T-helper 22 cell (primary cell): ENCODE measurements around the gene CYB561A3.
"Not testable (repeated sequence)": the region's sequence is repeated elsewhere in the genome, so short reads cannot be mapped to it uniquely, and the experiment has no call there.

Source experiments
- DNase-seq: peaks from one replicate; pipeline ENCODE4 v3.0.0-alpha.2; 2020; ENCODE audit warnings: low read depth

The CYB561A3 gene, protein sequence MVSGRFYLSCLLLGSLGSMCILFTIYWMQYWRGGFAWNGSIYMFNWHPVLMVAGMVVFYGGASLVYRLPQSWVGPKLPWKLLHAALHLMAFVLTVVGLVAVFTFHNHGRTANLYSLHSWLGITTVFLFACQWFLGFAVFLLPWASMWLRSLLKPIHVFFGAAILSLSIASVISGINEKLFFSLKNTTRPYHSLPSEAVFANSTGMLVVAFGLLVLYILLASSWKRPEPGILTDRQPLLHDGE

GRCh38 chr11:61361741-61362541 lies at the start of gene CYB561A3, which contains the start of gene TMEM138:
TSS of gene CYB561A3 (minus strand) at chr11:61361882. CDS start at chr11:61356713, 5,169 bp downstream.
TSS of gene TMEM138 (plus strand) at chr11:61362374. CDS start at chr11:61364391, 2,017 bp downstream.
- DNase-seq, result peak; percentile 78

GRCh38 chr11:61406991-61407728 lies 45.5 kb upstream of the CYB561A3 start:
- no peak for DNase-seq

DNA sequence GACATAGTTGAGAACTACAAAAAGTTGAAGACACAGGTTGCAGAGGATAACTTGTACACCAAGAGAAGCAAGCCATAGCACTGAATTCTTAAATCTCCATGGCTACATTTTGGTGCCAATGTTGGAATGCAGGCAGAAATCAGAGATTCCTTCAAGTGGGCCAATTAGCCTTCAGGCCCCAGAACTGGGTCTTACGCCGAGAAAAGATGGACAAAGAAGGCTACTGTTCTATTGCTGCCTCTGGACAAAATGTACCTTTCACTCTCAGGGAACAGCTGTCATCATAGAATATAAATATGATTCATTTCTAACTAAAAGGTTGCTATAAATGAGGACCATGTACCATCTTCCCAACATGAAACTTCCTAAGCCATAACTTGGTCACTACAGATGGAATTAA lies 44.4 kb upstream of the CYB561A3 start:
- DNase-seq, result no peak

GRCh38 chr11:61404641-61405040 lies 43.0 kb upstream of the CYB561A3 start:
- no peak for DNase-seq

DNA sequence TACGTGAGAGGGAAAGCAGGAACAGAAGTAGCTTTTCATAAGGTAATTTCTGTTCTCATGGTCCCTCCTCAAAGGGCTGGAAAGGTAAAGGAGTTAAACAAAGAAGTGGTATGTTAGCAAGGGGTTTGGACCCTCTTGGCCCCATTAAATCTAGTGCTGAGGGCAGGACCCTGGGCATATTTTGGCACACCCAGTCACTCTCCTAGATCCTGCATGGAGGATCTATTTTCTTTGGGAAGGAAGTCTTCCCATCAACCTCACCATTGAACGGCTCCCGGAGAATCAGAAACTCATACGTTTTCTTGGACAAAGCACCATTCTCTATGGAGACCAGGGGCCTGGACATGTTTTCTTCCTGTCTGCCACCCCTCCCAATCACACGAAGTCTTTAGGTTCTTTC lies 42.4 kb upstream of the CYB561A3 start:
- DNase-seq, result no peak

- DNase-seq, result no peak
These were observed 42.0 kb upstream of the CYB561A3 start for GRCh38 chr11:61403658-61404057.

DNA sequence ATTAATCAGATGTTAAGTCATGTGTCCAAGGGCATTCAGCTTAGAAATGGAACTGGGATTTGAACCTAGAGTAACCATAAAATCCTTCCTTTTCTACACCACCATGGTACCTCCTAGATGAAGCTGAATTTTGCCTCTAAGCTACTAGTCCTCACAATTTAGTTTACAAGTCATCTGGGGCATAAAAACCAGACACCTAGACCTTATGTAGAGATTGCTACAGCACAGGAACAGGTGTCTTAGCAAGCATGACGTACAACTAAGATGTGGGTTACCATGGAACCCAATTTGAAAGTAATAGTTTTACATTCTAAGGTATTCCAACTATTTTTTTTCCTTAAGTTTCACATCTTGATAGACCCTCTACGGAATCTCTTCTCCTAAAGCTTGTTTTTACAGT lies 39.9 kb upstream of the CYB561A3 start:
- DNase-seq, result no peak

DNA sequence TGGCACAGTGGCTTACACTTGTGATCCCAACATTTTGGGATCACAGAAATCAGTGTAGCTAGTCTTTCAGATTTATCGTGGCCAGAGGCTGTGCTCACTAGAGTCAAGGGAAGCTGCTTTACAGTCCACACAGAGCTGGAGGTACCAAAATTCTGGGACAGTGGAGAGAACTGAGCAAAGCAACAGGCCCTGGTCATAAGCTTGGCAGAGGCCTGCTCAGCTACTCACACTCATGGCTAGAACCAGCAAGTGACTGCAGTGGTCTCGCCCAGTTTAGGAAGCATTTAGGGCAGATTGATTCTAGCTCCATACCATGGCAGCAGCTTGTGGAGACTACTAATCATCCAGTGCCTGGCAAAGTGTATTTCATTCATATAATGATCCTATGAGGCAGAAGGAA lies 39.5 kb upstream of the CYB561A3 start:
- DNase-seq, result no peak

DNA sequence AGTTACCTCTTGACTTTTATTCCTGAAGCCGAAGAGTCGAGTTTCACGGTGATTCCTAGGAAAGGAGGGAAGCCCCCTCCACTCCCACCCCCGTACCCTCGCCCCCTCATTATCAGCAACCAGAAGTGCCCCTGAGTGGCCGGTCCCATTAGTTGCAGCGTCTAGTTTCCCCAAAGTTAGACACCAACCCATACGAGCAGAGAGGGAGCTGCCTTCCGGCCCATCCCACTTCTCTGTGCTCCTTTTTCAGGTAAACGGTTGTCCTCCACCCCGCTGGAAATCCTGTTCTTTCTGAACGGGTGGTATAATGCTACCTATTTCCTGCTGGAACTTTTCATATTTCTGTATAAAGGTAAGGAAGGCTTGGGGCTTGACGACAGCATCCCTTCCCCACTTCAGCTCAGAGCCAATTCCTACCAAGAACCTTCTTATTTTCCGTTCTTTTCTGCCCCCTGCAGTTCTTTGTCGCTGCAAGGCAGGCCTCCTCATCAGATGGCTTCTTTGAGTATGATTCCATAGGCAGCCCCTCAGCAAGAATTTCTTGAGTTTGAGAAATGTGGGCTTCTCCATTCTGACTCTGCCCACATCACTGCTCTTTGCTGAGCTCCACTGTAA lies 31.4 kb upstream of the CYB561A3 start:
- no peak for DNase-seq

DNA sequence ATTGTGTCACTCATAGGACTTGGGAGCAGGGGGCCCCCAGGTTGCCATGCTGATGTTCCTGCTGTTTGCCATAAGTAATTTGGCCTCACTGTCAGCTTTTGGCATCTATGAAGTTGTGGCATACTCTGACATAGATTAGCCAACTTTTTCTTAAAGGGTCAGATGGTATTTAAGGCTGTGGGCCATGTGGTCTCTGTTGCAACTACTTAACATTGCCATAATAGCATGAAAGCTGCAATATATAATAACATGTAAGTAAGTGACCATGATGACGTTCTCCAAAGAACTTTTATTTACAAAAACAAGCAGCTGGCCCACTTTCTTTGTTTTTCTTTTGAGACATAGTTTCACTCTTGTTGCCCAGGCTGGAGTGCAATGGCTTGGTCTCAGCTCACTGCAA lies 28.5 kb upstream of the CYB561A3 start:
- DNase-seq, result no peak

DNA sequence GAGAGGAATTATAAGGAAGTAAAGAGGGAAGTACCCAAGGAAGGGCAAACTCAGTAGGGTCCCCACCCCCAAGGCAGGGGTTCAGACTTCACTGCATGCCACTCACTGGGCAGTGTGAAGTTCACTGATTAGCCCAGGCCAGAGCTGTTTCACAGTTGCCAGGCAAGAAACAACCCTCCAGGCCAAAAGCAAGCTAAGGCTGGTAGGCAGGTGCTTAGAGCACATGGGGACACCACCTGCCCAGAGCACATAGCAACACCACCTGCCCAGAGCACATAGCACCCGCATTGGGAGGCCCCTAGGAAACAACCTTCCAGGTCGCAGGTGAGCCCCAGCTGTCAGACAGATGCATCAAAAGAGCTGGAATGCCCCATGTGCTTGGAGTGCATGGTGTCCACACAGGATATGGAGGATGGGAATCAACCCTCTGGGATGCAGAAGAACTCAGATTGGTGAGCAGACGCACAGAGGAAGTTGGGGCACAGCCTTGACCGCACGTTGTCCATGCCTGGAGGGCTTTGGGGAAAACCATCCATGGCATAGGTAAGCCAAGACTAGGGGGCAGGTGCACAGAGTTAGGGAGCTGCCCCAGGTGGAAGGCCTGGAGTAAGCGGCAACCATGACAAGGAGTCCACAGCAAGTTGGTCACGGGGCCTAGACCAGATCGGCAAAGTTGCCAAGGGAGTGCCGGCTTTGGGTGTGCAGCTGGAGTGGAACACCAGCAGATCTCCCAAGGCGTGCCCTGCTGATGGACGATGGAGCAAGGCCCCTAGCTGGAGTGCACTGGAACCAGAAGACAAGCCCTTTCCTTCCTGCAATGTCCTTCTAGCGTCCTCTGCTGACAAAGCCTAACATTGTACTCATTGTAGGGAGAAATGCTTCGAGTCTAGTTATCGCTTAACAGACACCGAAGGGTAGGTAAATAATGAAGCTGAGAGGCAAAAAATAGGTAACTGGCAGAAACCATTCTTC lies 22.9 kb upstream of the CYB561A3 start:
- no peak for DNase-seq

DNA sequence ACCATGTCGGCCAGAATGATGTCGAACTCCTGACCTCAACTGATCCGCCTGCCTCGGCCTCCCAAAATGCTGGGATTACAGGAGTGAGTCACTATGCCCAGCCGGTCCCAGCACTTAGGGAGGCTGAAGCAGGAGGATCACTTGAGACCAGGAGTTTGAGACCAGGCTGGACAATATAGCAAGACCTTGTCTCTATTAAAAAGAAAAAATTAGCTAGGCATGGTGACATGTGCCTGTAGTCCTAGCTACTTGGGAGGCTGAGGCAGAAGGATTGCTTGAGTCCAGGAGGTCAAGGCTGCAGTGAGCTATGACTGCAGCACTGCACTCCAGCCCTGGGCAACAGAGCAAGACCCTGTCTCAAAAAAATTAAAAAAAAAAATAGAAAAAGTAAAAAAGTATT lies 22.2 kb upstream of the CYB561A3 start:
- DNase-seq, result not testable (repeated sequence)

DNA sequence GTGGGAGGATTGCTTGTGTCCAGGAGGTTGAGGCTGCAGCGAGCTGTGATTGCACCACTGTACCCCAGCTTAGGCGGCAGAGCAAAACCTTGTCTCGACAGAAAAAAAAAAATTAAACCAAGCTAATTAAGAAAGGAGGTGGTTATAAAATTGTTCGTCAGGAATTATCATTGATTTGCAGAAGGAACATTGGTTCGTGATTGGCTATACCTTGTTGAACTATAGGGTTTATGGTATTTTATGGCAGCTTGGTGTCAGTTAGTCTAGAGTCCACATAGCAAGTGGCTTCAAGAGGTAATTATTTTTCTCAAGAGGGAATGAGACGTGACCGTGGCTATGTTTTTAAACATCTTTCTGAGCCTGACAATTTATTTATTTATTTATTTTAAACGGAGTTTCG lies 19.2 kb upstream of the CYB561A3 start:
- no peak for DNase-seq

DNA sequence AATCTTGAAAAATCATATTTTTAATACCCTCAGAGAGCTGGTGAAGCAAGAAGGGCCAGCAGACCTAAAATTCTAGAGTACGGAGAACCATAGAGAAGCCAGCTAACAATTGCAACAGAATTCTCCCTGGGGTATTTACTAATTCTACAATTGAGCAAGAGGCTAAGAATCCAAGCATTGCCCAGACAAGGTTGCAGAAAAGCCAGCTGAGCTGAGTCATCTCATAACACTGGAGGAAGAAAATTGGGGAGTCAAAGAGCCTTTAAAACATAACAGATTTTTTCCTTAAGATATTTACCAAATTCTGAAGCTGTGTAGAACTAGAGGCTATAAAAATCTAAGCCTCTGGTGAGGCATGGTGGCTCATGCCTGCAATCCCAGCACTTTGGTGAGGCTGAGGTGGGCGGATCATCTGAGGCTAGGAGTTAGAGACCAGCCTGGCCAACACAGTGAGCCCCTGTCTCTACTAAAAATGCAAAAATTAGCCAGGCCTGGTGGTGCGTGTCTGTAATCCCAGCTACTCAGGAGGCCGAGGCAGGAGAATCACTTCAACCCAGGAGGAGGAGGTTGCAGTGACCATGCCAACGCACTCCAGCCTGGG lies 17.1 kb upstream of the CYB561A3 start:
- DNase-seq, result no peak

DNA sequence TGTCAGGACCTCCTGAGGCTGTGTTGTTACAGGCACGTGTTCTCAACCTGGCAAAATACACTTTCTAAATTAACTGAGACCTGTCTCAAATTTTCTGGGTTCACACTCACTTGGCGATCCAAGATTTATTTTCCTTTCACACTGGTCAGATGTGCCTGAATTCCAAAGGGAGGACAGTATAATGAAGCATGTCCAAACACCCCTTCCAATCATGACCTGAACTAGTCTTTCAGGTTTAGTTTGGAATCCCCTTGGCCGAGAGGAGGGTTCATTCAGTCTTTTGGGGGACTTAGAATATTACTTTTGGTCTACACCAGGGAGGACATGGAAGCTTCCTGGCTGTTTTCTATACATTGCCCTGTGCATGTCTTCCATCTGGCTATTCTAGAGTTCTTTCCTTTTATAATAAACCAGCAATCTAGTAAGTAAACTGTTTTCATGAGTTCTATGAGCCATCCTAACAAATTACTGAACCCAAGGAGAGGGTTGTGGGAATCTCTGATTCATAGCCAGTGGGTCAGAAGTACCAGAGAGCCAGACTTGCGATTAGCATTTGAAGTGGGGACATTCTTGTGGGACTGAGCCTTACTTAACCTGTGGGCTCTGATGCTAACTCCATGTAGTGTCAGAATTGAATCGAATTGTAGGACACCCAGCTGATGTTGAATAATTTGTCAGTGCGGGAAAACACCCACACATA lies 15.9 kb upstream of the CYB561A3 start:
- DNase-seq, result no peak

GRCh38 chr11:61375761-61376108 lies 14.1 kb upstream of the CYB561A3 start:
- DNase-seq, result no peak

- DNase-seq, result no peak
These were observed 11.2 kb upstream of the CYB561A3 start for GRCh38 chr11:61372659-61373420.

- DNase-seq, result no peak
These were observed 8.8 kb upstream of the CYB561A3 start for GRCh38 chr11:61370349-61371005.
